ENCODE data around the gene COMMD10.

The COMMD10 gene

DNA sequence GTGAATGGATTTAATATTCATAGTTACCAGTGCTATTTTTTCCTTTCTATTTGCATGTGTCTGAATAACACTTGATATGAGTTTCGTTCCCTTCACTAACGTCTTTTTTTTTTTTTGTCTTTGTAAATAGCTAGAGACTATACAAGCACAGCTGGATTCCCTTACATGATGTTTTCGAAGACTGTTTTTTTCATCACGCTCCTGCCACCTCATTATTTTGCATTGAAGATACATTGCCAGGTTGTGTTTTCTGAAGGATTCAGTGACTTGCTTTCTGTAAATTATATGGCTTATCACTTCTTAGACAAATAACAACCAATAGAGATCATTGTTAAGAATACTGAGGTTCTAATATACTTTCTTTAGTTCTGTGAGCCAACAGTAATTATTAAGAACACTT lies 207.5 kb downstream of the COMMD10 start:
- Histone ChIP-seq H2BK120ac (ENCODE audit: low read depth, low read length) (no peak overlapping the region), H2AFZ (ENCODE audit: low read depth, low read length) (no peak overlapping the region), H2BK15ac (ENCODE audit: low read depth, poor library complexity, severe bottlenecking) (no peak overlapping the region), H3K4me2 (ENCODE audit: low read length, poor library complexity, severe bottlenecking) (no peak overlapping the region), H3K4me3 (ENCODE audit: insufficient read depth in 1 of 2, low read depth in 1 of 2, low read length in 2 of 2) (no peak overlapping the region), H3K23ac (ENCODE audit: low read length in 2 of 2) (no peak overlapping the region), H3K18ac (ENCODE audit: low read depth in 1 of 2, low read length in 2 of 2) (no peak overlapping the region), H3K79me1 (replicated peaks; ENCODE audit: low read length, poor library complexity, severe bottlenecking) (no peaks in the 10 kb centered on the region), H3K27ac (ENCODE audit: low read length, poor library complexity, severe bottlenecking) (no peak overlapping the region), H4K91ac (ENCODE audit: low read length) (no peak overlapping the region), H3K27me3 (ENCODE audit: control insufficient read depth in 1 of 2, insufficient read depth in 1 of 2, low read length in 2 of 2) (no peaks in the 10 kb centered on the region), H3K36me3 (ENCODE audit: control insufficient read depth in 1 of 2, insufficient read depth in 2 of 2, low read depth in 1 of 2, low read length in 2 of 2) (peaks cover 0 to 15% of the 10 kb centered on the region in 2 experiments), H2BK12ac (ENCODE audit: low read length in 2 of 2) (no peak overlapping the region), H3K9me3 (ENCODE audit: control insufficient read depth, low read length) (peaks cover 26% of the 10 kb centered on the region), H3K14ac (ENCODE audit: low read length in 2 of 2) (no peak overlapping the region), H3K4me1 (ENCODE audit: control insufficient read depth, insufficient read depth, low read depth, low read length) (no peaks in the 10 kb centered on the region), H2BK5ac (ENCODE audit: low read depth, low read length, poor library complexity, severe bottlenecking) (no peak overlapping the region), H2AK5ac (ENCODE audit: low read length, severe bottlenecking) (no peak overlapping the region), H4K8ac (ENCODE audit: low read length) (no peak overlapping the region), H3K9ac (ENCODE audit: low read length) (no peak overlapping the region), H3K4ac (ENCODE audit: low read depth in 1 of 2, low read length in 2 of 2) (no peak overlapping the region)
- no peak for DNase-seq
- no CpG with 5 or more reads among the region's 4 CpGs for WGBS

- Histone ChIP-seq H3K4me2 (ENCODE audit: low read length, poor library complexity, severe bottlenecking) (no peak overlapping the region), H2BK120ac (ENCODE audit: low read depth, low read length) (no peak overlapping the region), H2BK12ac (ENCODE audit: low read length in 2 of 2) (no peak overlapping the region), H2BK15ac (ENCODE audit: low read depth, poor library complexity, severe bottlenecking) (no peak overlapping the region), H3K4me3 (ENCODE audit: insufficient read depth in 1 of 2, low read depth in 1 of 2, low read length in 2 of 2) (no peak overlapping the region), H3K36me3 (ENCODE audit: control insufficient read depth in 1 of 2, insufficient read depth in 2 of 2, low read depth in 1 of 2, low read length in 2 of 2) (peaks cover 0 to 40% of the 10 kb centered on the region in 2 experiments), H2AK5ac (ENCODE audit: low read length, severe bottlenecking) (no peak overlapping the region), H2BK5ac (ENCODE audit: low read depth, low read length, poor library complexity, severe bottlenecking) (no peak overlapping the region), H4K8ac (ENCODE audit: low read length) (no peak overlapping the region), H2AFZ (ENCODE audit: low read depth, low read length) (no peak overlapping the region), H3K9ac (ENCODE audit: low read length) (no peak overlapping the region), H3K9me3 (ENCODE audit: control insufficient read depth, low read length) (peaks cover 23% of the 10 kb centered on the region), H4K91ac (ENCODE audit: low read length) (no peak overlapping the region), H3K27ac (ENCODE audit: low read length, poor library complexity, severe bottlenecking) (no peak overlapping the region), H3K79me1 (replicated peaks; ENCODE audit: low read length, poor library complexity, severe bottlenecking) (no peaks in the 10 kb centered on the region), H3K4me1 (ENCODE audit: control insufficient read depth, insufficient read depth, low read depth, low read length) (no peaks in the 10 kb centered on the region), H3K14ac (ENCODE audit: low read length in 2 of 2) (no peak overlapping the region), H3K27me3 (ENCODE audit: control insufficient read depth in 1 of 2, insufficient read depth in 1 of 2, low read length in 2 of 2) (no peaks in the 10 kb centered on the region), H3K4ac (ENCODE audit: low read depth in 1 of 2, low read length in 2 of 2) (no peak overlapping the region), H3K23ac (ENCODE audit: low read length in 2 of 2) (no peak overlapping the region), H3K18ac (ENCODE audit: low read depth in 1 of 2, low read length in 2 of 2) (no peak overlapping the region)
- WGBS: 97% methylated on average over 3 of the region's 4 CpGs
- DNase-seq: no peak
Measured at GRCh38 chr5:116296335-116297072, 211.7 kb downstream of the COMMD10 start.

GRCh38 chr5:116297296-116297814 lies 212.5 kb downstream of the COMMD10 start:
- Histone ChIP-seq H3K79me1 (replicated peaks; ENCODE audit: low read length, poor library complexity, severe bottlenecking) (no peaks in the 10 kb centered on the region), H3K9me3 (ENCODE audit: control insufficient read depth, low read length) (peaks cover 23% of the 10 kb centered on the region), H4K8ac (ENCODE audit: low read length) (no peak overlapping the region), H4K91ac (ENCODE audit: low read length) (no peak overlapping the region), H3K4me2 (ENCODE audit: low read length, poor library complexity, severe bottlenecking) (no peak overlapping the region), H3K4me1 (ENCODE audit: control insufficient read depth, insufficient read depth, low read depth, low read length) (no peaks in the 10 kb centered on the region), H3K4me3 (ENCODE audit: insufficient read depth in 1 of 2, low read depth in 1 of 2, low read length in 2 of 2) (no peak overlapping the region), H2BK12ac (ENCODE audit: low read length in 2 of 2) (no peak overlapping the region), H3K9ac (ENCODE audit: low read length) (no peak overlapping the region), H3K14ac (ENCODE audit: low read length in 2 of 2) (no peak overlapping the region), H3K27ac (ENCODE audit: low read length, poor library complexity, severe bottlenecking) (no peak overlapping the region), H3K4ac (ENCODE audit: low read depth in 1 of 2, low read length in 2 of 2) (no peak overlapping the region), H3K18ac (ENCODE audit: low read depth in 1 of 2, low read length in 2 of 2) (no peak overlapping the region), H2AFZ (ENCODE audit: low read depth, low read length) (no peak overlapping the region), H2BK5ac (ENCODE audit: low read depth, low read length, poor library complexity, severe bottlenecking) (no peak overlapping the region), H2BK15ac (ENCODE audit: low read depth, poor library complexity, severe bottlenecking) (no peak overlapping the region), H3K36me3 (ENCODE audit: control insufficient read depth in 1 of 2, insufficient read depth in 2 of 2, low read depth in 1 of 2, low read length in 2 of 2) (peaks cover 0 to 42% of the 10 kb centered on the region in 2 experiments), H3K27me3 (ENCODE audit: control insufficient read depth in 1 of 2, insufficient read depth in 1 of 2, low read length in 2 of 2) (no peaks in the 10 kb centered on the region), H2AK5ac (ENCODE audit: low read length, severe bottlenecking) (no peak overlapping the region), H3K23ac (ENCODE audit: low read length in 2 of 2) (no peak overlapping the region), H2BK120ac (ENCODE audit: low read depth, low read length) (no peak overlapping the region)
- 85% methylated on average over 5 of the region's 5 CpGs for WGBS
- DNase-seq: no peak

- H3K27me3 ChIP-seq (ENCODE audit: control insufficient read depth in 1 of 2, insufficient read depth in 1 of 2, low read length in 2 of 2): no peaks in the 10 kb centered on the region
- H2BK5ac ChIP-seq (ENCODE audit: low read depth, low read length, poor library complexity, severe bottlenecking): no peak overlapping the region
- no peak overlapping the region for H2AK5ac ChIP-seq (ENCODE audit: low read length, severe bottlenecking)
- H3K4me2 ChIP-seq (ENCODE audit: low read length, poor library complexity, severe bottlenecking): no peak overlapping the region
- peak overlapping the region in 1 of 2 experiments; percentile 55 for H2BK12ac ChIP-seq (ENCODE audit: low read length in 2 of 2)
- no peak overlapping the region for H2AFZ ChIP-seq (ENCODE audit: low read depth, low read length)
- H3K4ac ChIP-seq (ENCODE audit: low read depth in 1 of 2, low read length in 2 of 2): peak overlapping the region in 1 of 2 experiments; percentile 38
- no peak overlapping the region for H3K23ac ChIP-seq (ENCODE audit: low read length in 2 of 2)
- no peak overlapping the region for H2BK120ac ChIP-seq (ENCODE audit: low read depth, low read length)
- WGBS: 33% methylated on average over 1 of the region's 2 CpGs
- no peak overlapping the region for H3K14ac ChIP-seq (ENCODE audit: low read length in 2 of 2)
- no peak overlapping the region for H4K91ac ChIP-seq (ENCODE audit: low read length)
- DNase-seq: peak; percentile 48
- H2BK15ac ChIP-seq (ENCODE audit: low read depth, poor library complexity, severe bottlenecking): no peak overlapping the region
- peaks cover 5 to 47% of the 10 kb centered on the region in 2 experiments for H3K36me3 ChIP-seq (ENCODE audit: control insufficient read depth in 1 of 2, insufficient read depth in 2 of 2, low read depth in 1 of 2, low read length in 2 of 2)
- no peak overlapping the region for H4K8ac ChIP-seq (ENCODE audit: low read length)
- no peaks in the 10 kb centered on the region for H3K79me1 ChIP-seq (replicated peaks; ENCODE audit: low read length, poor library complexity, severe bottlenecking)
- H3K18ac ChIP-seq (ENCODE audit: low read depth in 1 of 2, low read length in 2 of 2): no peak overlapping the region
- peaks cover 27% of the 10 kb centered on the region for H3K9me3 ChIP-seq (ENCODE audit: control insufficient read depth, low read length)
- H3K4me3 ChIP-seq (ENCODE audit: insufficient read depth in 1 of 2, low read depth in 1 of 2, low read length in 2 of 2): no peak overlapping the region
- no peaks in the 10 kb centered on the region for H3K4me1 ChIP-seq (ENCODE audit: control insufficient read depth, insufficient read depth, low read depth, low read length)
- no peak overlapping the region for H3K9ac ChIP-seq (ENCODE audit: low read length)
- H3K27ac ChIP-seq (ENCODE audit: low read length, poor library complexity, severe bottlenecking): no peak overlapping the region
Measured at GRCh38 chr5:116299746-116300640, 215.2 kb downstream of the COMMD10 start.
